GM18517 (cell line): ENCODE results near the gene NTM.

Experiments used
- ATAC-seq: cut with Tn5 transposase; IDR thresholded peaks from one replicate; pipeline ENCODE4 v1.9.1; 2021; ENCODE audit warnings: mild to moderate bottlenecking, moderate library complexity; ENCODE audit not compliant: unreplicated experiment

NTM gene

DNA sequence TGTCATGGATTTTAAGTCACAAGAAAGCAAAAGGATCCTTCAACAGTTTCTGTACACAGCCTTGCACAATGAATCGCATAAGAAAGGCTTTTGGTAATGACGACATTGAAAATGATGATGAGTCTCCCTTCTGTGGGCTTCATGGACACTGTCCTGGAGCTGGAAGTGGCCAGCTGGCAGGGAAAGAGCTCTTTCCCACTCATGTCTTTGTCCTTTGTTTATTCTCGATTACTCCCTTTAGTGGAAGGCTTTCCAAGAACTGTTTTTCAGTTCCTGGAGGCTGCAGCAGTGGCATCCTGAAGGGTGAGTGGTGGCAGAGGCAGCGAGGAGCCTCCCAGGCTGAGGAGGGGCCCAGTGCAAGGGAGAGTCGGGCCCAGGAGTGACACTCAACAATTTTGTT lies 505.2 kb downstream of the NTM start:
- ATAC-seq = no peak

GRCh38 chr11:131877246-131877942 lies 507.0 kb downstream of the NTM start:
- no peak for ATAC-seq

DNA sequence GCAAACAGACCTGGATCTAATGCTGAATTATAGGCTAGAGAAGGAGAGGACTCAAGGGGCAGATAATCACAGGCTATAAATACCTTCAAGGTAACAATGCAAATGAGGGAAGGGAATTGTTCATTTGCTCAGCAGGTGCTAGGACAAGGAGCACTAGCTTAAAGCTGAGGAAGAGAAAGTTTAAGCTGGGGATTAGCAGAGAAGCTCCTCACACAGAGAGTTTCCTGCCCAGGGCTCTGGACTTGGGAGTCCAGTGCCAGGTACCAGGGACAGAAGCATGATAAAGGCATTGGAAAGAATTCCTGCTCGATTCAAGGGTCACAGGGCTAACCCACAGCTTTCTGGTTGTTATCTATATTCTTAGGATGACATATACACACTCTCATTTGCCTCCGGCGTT lies 509.9 kb downstream of the NTM start:
- ATAC-seq = no peak

- ATAC-seq = no peak
Observed at GRCh38 chr11:131880976-131881375, 510.6 kb downstream of the NTM start.

DNA sequence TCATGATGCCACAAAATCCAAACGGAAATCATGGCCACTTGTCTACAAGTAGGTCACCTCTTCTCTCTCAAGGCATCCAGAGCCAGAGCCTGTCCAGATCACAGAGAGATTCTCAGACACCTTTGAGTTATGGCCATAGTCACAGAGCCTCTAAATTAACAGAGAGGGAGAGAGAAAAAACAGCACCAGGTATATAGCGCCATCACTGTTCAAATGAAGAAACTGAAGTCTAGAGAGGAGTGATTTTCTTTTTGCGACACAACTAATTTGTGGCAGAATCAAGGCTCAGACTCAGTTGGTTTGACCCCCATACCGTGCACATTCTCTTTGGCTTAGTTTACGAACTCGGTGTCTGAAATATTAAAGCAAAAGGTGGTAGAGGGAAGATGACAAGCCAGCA lies 512.9 kb downstream of the NTM start:
- no peak for ATAC-seq

- ATAC-seq = peak; percentile 63
Observed at GRCh38 chr11:131884461-131885073, 514.2 kb downstream of the NTM start.

GRCh38 chr11:131885431-131885830 lies 515.0 kb downstream of the NTM start:
- ATAC-seq = no peak

GRCh38 chr11:131886201-131886600 lies 515.8 kb downstream of the NTM start:
- no peak for ATAC-seq

DNA sequence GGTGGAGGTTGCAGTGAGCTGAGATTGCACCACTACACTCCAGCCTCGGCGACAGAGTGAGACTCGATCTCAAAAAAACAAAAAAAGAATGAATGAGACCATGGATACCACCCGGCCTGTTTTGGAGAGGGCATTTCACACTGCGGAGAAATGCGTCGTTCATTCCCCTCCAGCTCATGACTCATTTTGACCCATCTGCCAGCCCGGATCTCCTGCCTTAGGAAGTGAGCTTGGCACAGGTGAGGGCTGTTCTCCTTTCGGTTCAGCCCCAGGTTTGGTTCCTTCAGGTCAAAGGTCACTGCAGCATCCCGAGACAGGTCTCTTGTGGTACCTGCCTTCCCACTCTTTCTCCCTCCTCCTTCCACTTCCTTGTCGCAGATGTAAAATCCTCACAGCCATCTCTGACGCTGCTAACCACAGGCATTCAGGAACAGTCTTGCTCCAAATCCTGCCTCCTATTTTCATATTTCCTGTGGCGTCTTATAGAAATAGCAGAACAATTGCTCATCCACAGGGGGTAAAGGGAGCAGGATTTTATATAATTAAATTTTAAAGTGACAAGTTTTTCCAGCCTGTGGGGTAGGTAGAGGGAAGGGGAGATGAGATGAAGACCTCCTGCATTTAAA lies 517.9 kb downstream of the NTM start:
- no peak for ATAC-seq

GRCh38 chr11:131889146-131889577 lies 518.7 kb downstream of the NTM start:
- no peak for ATAC-seq

GRCh38 chr11:131889760-131890581 lies 519.6 kb downstream of the NTM start:
- ATAC-seq = no peak

GRCh38 chr11:131893103-131893890 lies 522.9 kb downstream of the NTM start:
- peak; percentile 92 for ATAC-seq

DNA sequence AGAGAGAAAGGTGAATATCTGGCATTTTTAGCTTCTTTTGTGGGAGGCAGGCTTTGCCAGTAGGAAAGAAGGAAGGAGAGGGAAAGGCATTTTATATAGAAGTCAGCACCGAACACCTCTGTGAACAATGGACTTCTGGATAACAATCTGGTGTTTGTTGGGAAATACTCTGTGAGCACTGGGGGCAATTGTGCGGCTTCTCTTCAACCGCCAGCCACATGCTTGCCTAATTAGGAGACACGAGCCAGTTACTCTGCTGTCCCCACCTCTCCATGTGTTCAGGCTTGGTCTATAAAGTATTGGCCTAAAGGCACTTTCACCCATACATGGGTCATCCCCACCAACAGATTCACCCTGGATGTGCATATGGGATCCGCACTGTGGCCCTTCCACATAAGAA lies 523.6 kb downstream of the NTM start:
- ATAC-seq = no peak

DNA sequence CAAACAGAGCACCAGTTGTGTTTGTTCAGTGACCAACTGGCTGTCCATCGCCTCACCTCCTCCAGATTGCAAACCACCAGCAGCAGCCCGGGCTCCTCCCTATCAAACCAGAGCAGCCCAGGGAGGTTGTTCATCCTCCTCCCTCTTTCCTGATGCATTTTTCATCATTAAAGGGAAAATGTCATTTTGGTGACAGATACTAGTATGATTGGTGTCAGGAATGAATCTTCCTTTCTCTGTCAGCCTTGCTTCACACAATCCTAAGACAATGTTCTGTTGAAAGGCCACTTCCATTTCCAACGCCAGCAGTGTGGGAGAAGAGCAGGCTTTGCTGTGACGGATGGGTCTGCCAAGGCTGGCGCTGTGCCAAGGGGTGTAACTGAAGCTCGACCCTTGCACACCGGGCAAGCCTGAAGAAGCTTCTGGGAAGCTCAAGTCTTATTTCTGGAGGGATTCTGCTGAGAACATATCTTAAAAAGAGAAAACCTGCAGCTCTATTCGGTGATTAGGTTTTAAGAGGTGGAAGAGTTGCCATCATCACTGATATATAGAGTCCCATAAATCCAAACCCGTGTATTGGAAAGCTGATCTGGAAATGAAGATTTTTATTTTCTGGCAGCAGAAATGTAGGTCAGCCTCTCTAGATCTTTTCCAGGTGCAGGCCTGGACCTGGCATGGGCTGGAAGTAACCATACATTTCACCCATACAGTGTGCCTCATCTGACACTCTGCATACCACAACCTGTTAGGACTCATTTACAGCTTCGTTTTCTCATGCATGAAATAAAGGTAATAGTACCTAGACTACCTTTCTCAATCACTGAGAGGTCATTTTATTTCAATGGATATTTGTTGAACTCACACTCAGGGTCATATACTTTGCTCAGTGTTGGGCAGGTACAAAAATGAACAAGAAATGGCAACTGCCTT lies 524.5 kb downstream of the NTM start:
- ATAC-seq = no peak

- no peak for ATAC-seq
Observed at GRCh38 chr11:131895865-131896264, 525.5 kb downstream of the NTM start.

GRCh38 chr11:131896978-131897615 lies 526.7 kb downstream of the NTM start:
- no peak for ATAC-seq

- no peak for ATAC-seq
Observed at GRCh38 chr11:131897956-131898355, 527.5 kb downstream of the NTM start.

DNA sequence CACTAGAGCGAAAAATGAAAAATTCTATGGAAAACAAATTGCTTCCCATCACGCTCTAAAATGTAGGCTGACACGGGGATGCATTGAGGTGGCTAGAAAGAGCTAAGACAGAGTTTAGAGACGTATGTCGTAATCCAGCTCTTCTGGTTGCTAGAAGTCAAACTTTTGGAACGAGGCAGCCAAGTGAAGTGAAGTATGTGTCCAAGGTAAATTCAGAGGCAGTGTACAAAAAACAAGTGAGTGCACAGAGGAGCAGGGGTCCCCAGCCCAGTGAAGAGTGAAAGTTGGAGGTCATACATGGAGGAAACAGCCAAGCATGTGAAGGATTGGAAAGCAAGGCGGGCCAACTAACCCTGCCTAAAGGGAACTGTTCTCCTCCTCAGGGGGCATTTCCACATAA lies 528.5 kb downstream of the NTM start:
- ATAC-seq = no peak

GRCh38 chr11:131899950-131900580 lies 529.6 kb downstream of the NTM start:
- peak; percentile 49 for ATAC-seq
